Heart left ventricle (tissue), 13 donors: ENCODE data around the gene PPP1R1C.

ENCODE experiments used
- POLR2A ChIP-seq, 2 donors: fragments of 450-650 bp; IDR thresholded peaks; one replicate each; pipeline ENCODE4 v1.6.1; 2017; ENCODE audit warnings: antibody characterized with exemption in 2 of 2, mild to moderate bottlenecking in 2 of 2, moderate library complexity in 2 of 2
- TF ChIP-seq, protein P1 (sequence below), 12 donors: fragments of 200-600 bp; sonication (generic) in 4 of 12; IDR thresholded peaks; one replicate each; pipeline versions ENCODE4 v1.5.0 to v1.8.0; 2018 to 2022; ENCODE audit warnings: antibody characterized with exemption in 12 of 12, mild to moderate bottlenecking in 5 of 12
- donor health status: ischemic (EF 13 %, LVEDD 7.1; RV severe dilation, severe dysfunction).
- donor health status: DM: no; HTN: yes; CAD: no.
- donor health status: DM: no; HTN: no; CAD: no.
- donor health status: ischemic (EF 25% LVEDD 6.9; RV normal size, moderate dysfunction).
- donor health status: ischemic (EF 25% LVEDD 5.7; RV mildly dilated, moderate dysfunction).
- donor health status: ischemic (EF 35%, LVEDD 5.7; RV mildly dilated, moderate dysfunction).
- donor health status: nonischemic (EF 11% LVEDD 7.7; RV severe dilation, severe dysfunction).
- donor health status: DM: yes; HTN: yes; CAD: no.
- donor health status: PGD.
- donor health status: ischemic (EF 29% LVEDD 5.4; RV normal size, mild dysfunction).
- donor health status: nonischemic (EF 23%, LVEDD 6.1; RV moderate dilation, normal function).

- TF ChIP-seq, protein P1, sequence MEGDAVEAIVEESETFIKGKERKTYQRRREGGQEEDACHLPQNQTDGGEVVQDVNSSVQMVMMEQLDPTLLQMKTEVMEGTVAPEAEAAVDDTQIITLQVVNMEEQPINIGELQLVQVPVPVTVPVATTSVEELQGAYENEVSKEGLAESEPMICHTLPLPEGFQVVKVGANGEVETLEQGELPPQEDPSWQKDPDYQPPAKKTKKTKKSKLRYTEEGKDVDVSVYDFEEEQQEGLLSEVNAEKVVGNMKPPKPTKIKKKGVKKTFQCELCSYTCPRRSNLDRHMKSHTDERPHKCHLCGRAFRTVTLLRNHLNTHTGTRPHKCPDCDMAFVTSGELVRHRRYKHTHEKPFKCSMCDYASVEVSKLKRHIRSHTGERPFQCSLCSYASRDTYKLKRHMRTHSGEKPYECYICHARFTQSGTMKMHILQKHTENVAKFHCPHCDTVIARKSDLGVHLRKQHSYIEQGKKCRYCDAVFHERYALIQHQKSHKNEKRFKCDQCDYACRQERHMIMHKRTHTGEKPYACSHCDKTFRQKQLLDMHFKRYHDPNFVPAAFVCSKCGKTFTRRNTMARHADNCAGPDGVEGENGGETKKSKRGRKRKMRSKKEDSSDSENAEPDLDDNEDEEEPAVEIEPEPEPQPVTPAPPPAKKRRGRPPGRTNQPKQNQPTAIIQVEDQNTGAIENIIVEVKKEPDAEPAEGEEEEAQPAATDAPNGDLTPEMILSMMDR (IDR thresholded peaks at IDR 0.05): no peak
- no peak for TF ChIP-seq POLR2A (IDR thresholded peaks at IDR 0.05)
Measured at GRCh38 chr2:182069416-182069815, 83.8 kb downstream of the PPP1R1C start.
